HCEC 1CT (cell line): ENCODE measurements around the gene SIPA1L3.

Experiments
- DNase-seq: peaks from one replicate; pipeline ENCODE4 v3.0.0-alpha.2; 2017

SIPA1L3 gene

DNA sequence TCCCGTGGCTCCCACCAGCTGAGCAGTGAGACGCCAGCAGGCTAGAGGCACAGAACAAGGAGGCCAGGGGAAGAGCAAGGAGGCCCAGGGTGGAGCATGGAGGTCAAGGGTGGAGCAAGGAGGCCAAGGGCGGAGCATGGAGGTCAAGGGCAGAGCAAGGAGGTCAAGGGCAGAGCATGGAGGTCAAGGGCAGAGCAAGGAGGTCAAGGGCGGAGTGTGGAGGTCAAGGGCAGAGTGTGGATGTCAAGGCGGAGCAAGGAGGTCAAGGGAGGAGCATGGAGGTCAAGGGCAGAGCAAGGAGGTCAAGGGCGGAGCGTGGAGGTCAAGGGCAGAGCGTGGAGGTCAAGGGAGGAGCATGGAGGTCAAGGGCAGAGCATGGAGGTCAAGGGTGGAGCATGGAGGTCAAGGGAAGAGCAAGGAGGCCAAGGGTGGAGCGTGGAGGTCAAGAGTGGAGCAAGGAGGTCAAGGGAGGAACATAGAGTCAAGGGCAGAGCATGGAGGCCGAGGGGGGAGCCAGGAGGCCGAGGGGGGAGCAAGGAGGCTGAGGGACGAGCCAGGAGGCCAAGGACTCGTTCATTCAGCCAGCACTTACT, 289.3 kb downstream of the SIPA1L3 start:
- DNase-seq = no peak

DNA sequence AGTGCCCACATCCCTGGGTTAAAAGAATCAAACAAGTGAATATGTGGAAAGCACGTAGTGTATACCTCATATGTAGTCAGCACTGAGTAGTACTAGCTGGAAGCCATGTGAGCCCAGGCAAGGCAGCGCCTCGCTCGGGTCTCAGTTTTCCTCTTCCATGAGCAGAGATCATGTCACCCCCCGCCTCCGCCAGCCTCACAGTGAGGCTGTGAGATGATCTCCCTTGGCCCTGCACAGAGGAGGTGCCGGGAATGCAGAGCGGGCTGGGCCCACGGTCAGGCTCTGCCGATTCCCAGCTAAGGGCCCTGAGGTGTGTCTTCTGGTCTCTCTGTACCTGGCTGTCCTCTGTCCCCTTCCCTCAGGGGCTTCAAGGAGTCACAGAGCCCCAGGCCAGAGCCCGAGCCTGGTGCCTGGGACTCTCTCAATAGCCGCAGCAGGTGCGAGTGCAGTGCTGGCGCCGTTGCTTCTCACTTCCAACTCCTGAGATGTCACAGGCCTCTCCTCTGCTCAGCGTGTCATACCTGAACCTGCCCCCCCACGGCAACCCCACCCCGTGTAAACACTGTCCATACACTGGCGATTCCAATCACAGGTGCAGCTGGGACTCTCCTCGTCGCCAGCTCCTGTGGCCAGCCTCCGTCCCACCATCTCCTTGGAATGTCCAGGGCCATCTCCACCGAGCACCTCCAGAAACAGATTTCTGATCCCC, 290.1 kb downstream of the SIPA1L3 start:
- no peak for DNase-seq

DNA sequence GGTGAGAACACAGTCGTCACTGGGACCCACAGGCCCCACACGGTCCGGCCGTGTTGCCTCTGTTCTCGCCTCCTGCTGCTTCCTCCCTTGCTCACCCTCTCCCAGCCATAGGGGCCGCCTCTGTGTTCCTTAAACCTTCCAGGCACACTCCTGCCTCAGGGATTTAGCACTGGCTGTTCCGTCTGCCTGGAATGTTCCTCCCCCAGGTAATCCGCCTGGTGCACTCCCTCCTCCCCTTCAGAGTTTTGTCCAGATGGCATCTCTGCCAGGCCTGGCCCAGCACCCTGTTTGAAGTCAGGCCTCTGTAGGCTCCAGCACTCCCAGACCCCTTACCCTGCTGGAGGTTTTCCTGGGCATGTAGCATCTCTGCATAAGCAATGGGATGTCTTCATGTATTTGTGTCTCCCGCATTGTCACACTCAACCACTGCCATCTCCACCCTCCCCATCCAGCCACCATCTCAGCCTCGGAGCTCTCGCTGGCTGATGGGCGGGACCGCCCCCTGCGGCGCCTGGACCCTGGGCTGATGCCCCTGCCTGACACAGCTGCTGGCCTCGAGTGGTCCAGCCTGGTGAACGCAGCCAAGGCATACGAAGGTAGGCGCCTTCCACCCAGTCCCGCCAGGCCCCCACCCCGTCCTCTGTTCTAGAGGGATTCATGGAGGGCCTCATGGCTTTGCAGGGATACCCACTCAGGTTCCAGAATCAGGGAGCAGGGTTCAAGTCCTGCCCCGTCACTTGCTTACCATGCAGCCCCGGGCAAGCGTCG, 291.1 kb downstream of the SIPA1L3 start:
- no peak for DNase-seq

DNA sequence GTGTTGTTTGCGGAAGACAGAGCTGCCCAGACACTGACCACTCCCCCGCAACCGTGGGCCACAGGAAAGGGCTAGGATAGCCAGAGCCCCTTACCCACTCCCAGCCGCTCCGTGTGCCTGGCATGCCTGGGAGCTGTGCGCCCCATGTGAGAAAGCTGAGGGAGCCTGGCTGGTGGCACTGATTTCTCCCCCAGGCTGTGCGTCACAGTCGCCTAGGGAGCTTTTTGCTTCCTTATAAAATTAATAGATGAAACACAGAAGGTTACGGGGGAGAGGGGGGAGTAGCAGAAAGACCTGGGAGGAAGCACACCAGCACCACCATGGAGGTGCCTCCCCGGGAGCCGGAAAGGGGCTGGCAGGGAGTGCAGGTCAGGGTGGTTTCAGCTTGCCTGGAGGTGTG, 292.3 kb downstream of the SIPA1L3 start:
- DNase-seq = no peak

DNA sequence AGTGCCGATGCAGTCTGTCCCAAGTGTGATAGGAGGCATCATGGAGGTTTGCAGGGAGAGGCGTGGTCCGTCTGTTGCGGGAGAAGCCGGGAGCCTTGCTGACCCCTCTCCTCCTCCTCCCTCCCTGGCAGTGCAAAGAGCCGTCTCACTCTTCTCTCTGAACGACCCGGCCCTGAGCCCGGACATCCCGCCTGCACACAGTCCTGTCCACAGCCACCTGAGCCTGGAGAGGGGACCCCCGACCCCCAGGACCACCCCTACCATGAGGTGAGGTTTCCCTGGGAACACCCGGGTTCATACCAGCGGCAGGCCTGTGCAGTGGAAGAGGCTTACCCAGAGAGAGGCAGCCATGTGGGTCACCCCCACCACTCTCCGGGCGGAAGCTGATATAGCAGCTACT, 294.7 kb downstream of the SIPA1L3 start:
- no peak for DNase-seq

DNA sequence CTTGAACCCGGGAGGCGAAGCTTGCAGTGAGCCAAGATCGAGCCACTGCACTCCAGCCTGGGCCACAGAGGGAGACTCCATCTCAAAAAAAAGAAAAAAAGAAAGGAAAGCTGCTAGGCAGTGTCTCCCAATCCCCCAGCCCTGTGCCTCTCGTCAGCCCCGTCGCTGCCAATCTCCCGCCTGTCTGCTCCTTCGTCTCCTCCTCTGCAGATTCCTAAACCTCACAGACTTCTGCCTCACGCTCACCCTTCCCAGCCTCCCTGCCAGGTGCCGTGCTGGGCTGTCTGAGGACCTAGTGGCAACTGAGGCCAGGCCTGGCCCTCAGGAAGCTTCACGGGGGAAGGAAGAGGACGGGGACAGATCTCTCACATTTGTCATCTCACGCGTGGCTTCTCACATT, 295.5 kb downstream of the SIPA1L3 start:
- no peak for DNase-seq

DNA sequence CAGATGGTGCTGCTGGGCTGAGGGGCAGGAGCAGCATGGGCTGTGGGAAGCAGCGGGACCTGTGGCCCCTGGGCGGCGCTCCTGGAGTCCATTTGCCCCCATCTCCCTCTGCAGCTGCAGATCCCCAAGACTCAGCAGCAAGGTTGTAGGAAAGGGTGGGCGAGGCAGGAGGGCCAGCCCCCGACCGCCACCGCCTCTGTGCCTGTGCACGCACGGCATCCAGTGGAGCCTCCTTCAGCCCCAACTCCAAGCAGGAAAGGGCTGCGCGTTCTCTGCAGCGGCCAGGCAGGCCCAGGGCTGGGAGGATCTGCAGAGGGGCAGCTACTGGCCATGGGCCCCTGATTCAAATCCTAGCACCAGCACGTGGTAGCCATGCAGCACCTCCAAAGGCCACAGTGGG, 296.2 kb downstream of the SIPA1L3 start:
- DNase-seq = no peak

DNA sequence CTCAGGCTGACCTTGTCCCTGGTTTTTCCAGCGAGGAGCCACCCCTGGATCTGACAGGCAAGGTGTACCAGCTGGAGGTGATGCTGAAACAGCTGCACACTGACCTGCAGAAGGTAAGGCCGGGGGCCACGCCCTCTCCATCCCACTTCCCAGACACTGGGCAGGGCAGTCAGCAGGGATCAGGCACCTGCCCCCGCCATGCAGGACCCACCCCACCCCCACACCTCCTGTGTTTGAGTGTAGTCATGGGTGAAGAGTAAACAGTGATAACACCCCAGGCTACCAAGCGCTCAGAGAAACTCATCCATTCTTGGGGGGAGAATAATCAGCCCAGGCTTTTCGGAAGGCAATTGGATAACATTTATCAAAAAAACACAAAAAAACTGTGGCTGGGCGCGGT, 297.1 kb downstream of the SIPA1L3 start:
- DNase-seq = no peak

DNA sequence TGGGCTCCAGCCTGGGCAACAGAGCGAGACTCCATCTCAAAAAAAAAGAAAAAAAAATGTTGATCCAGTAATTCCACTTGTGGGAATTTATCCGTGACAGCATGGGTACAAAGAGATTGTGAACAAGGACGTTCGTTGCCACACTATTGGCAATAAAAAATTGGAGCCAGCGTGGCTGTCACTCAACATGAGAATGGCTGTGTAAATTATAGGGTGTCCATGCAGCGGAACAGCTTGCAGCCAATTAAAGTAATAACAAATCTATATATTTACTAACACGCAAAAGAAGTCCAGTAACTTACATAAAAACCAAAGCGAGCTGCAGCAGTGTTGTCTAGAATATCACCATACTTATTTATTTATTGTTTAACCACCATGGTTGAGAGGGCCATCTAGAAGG, 297.7 kb downstream of the SIPA1L3 start:
- no peak for DNase-seq

DNA sequence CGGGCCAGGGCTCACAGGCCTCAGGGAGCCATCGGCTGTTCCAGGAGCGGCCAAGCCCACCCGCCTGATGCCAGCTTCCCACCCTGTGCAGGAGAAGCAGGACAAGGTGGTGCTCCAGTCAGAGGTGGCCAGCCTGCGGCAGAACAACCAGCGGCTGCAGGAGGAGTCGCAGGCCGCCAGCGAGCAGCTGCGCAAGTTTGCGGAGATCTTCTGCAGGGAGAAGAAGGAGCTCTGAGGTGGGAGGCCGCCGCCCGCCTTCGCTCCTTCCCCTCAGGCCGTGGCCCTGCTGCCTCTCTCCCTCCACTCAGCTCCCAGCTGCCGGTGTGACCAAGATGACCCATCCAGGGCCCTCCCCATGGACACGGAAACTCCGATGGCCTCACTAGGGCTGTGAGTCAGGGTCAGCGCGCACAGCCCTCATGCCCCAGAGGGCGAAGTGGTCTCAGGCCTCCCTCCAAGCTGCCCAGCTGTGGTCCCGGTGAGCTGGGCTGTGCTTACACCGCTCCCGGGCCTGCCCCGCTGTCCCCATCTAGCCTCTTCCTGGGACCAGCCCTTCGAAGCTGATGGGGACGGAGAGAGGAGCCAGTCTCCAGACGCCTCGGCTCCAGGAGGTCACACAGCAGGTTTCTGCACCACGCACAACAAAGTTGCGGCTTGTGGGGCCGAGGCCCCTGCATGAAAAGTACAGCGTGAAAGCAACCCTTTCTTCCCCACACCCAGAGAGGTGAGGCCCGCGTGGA, 299.2 kb downstream of the SIPA1L3 start:
- DNase-seq = no peak

DNA sequence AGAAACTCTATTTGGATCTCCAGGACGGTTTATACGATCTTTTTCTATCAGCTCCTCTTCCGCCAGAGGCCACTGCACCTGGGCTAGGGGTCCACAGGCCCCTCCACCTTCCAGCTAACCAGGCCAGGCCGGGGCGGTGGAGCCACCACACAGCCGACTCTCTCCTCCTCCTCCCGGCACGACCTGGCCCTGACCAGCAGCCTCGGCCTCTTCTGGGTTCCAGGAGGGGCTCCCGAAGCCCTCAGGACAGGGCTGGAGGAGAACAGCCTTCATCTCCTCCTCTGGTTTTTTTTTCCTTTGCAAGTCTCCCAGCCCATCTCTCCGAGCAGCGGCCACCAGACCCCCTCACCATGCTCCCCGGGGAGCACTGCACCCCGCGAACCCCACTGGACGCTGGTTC, 299.9 kb downstream of the SIPA1L3 start:
- no peak for DNase-seq

DNA sequence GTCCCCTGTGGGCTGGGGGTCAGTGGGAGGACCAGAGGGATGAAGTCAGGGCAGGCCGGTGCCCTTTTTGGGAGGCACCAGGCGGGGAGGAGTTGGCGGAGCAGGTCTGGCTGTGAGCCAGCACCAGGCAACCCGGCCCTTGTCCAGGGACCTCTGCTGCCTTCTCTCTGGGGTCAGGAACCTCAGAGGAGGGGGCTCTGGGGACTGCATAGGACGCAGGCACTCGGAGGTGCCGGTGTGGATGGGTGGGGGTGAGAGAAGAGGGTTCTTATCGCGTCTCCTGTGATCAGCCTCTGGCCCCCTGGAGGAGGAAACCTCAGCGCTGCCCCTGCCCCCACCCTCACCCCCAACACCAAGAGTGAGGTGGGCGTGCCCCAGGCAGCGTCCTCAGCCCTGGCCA, 300.5 kb downstream of the SIPA1L3 start:
- no peak for DNase-seq

DNA sequence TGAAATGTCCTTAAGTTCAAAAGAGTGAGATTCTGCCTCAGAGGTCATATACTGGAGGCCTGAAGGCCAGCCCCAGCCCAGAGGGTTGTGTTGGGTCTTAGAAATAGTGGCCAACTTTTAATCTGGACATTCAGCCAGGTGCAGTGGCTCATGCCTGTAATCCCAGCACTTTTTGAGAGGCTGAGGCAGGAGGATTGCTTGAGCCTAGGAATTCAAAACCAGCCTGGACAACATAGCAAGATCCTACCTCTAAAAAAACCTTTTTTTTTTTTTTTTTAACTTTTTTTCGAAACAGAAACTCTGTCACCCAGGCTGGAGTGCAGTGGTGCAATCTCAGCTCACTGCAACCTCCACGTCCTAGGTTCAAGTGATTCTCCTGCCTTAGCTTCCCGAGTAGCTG, 301.6 kb downstream of the SIPA1L3 start:
- no peak for DNase-seq

DNA sequence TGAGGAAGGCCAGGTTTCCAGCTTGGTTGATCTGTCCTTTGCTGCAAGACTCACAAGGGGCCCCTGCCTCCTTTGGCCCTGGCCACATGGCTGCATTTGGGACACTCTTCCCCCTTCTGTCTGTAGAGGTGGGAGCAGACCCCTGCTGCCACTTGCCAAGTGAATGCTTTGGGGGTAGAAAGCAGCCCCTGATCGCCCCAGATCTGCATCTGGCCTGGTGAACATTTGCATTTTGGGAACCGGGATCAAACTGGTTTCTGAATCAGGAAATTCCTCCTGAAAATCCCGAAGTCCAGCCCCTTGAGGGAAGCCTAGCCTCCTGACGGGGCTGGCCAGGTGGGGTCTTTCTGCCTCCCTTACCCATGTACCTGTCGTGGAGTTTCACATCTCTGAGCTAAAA, 302.1 kb downstream of the SIPA1L3 start:
- no peak for DNase-seq

DNA sequence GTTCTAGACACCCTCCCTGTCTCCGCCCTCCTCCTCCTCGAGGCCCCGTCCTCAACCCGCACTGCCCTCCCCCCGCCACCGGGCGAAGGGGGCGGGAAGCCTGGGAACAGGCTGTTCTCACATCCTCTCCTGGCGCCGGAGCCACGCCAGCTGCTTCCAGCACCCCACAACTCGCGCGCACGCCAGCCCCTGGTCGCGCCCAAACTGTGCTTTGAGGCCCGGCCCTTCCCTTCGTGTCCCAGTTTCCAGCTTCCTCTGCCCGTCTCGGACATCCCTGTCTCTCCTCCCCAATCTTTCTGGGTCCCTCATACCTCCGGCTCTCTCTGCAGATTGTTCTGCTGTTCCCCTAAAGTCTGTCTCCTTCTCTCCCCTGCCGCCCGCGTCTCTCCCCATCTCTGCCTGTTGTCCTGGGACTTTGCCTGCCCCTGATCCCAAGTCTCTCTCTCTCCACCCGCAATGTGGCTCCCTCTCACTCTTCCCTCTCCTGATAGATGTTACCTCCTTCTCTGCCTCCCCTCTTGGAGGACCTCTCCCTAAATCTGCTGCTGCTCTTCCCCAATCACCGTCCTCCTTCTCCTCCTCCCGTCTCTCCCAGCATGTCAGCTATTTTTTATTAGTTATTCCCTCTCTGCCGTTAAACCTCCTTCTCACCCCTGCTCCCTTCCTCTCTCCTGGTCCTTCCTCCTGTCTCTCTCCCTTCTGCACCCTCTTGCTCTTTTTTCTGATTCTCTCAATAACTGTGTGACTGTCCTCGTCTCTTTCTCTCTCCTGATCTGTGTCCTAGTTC, 302.9 kb downstream of the SIPA1L3 start:
- peak; percentile 42 for DNase-seq

DNA sequence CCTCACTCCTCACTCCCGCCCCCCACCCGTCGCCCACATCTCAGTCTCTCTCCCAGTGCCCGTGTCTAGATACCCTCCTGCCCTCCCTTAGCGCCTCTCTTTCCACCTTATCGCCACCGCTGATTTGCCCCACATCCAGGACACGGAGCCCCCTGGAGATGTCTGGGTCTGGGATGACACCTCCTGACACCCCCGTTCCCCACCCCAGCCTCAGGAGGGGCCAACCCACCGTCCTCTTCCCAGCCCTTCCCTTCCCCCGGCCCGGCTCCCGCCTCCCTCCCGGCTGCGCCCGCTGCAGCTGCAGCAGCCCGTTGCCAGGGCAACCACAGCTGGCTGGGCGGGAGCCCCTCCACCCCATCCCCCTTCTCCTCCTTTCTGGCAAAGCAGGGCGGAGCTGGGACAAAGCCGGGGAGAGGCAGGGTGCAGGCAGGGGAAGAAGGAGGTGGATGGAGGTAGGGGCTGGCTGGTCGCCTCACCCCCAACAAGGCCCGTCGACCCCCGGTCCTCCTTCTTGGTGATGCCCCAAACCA, 303.5 kb downstream of the SIPA1L3 start:
- DNase-seq = no peak

DNA sequence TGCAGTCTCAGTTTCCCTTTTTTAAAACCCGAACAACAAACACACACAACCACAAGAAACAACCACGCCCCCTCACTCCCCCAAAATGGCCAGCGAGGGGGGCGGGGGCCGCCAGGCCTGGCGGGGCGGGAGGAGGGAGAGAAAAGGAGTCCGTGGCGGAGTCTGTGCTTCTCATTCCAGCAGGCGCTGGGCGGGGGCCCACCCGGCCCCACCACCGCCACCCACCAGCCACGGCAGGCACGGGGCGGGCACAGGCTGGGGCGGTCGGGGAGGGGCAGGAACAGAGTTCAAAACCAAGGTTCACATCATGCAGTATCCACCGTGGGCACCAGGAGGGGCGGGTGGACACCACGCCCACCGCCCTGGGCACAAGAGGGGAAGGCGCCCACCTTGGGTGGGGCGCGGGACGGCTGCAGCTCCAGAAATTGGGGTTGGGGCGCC, 304.2 kb downstream of the SIPA1L3 start:
- DNase-seq = no peak

DNA sequence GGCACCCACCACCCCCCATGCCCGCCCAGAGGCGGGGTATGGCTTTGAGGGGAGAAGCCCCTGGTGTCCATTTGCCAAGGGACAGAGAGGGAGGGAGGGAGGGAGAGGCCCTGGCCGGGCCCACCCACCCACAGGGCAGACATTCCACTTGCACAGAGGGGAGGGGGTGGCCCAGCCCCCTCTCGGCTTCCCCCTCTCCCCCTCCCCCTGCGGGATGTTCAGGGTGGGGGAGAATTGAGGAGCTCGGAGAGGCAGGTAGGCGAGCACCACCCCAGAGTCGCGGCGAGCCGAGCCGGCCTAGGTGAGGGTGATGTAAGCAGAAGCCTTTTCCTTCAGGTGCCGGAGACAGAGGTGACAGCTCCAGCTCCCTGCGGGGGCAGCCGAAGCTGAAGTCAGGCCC, 304.8 kb downstream of the SIPA1L3 start:
- no peak for DNase-seq

DNA sequence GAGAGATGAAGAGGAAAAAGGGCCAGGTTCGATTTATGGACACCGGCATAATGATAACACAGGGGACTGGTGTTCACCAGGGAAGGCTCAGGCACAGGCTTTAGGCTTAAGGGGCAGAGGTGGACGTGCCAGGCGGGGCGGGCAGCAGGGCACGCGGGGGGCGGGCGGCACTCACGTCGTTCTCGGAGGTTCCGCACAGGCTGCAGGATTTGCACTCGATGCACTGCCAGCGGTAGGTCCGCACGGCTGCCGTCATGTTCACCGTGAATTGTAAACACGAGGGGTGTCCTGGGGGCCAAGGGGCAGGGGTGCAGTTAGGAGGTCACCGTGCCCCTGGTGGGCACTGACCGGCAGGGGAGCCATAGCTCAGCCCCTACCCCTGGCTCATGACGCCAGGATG, 306.5 kb downstream of the SIPA1L3 start:
- DNase-seq = no peak

DNA sequence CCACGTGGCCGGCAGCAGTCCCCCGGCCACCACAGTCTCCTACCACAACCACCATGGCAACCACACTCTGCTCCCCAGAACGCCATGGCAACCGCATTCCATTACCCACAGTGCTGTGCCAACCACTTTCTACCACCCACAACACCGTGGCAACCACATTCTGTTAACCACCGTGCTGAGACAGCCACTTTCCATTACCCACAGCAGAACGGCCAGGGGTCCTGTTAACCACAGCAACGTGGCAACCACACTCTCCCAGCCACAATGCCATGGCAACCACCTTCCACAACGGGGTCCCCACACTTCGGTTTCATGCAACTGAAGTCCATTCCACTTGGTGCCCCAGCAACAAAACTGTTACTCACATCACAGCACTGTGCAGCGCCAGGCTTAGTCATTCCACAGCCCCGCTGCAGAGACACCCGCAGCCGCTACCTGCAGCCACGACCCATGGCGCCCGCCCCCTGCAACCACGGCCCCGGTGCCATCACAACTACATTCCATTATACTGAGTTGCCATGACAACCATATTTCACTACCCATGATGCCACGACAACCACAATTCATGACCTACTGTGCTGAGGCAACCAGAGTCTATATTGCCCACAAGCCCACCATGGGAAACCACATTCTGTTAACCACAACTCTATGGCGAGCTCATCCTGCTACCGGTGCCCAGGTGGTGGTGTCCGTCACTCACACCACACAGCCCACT, 307.1 kb downstream of the SIPA1L3 start:
- no peak for DNase-seq

DNA sequence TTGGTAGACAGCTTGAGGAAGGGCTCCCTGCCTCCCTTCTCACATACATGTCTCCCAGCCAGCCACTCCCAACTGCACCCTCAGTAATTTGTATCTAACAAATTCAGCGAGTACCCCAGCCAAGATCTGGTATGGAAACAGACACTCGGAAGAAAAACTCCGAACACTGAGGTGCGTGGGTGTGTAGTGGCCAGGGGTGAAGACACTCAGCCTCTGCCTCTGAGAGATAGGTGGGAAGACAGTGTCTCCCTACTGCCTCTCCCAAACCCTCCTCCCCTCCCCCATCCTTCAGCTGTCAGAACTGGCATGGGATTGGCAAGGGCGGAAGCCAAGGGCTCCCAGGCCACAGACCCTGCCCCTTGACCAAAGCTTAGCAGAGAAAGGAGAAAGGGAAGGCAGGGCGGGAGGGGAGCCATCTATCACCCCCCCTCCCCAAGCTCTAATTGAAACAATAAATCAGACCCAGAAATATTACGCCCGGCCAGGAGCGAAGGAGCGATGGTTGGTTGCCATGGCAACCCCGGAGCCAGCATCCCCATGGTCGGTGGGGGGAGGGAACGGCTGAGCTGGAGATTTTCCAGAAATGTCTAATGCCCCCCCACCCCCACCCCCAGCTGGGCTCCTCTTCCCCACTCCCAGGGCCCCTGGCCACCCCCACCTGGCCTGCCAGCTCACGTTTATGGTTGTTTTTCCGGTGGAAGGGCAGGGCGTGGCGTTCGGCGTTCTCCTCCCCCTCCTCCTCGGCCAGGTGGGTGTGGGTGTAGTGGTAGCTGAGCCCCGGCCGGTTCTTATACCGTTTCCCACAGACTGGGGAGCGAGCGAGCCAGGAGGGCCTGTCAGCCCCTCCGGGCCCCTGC, 310.0 kb downstream of the SIPA1L3 start:
- no peak for DNase-seq
